Measurements from ENCODE around the gene VPS13D.

GRCh38 chr1:12487520-12487919, 257.7 kb downstream of the VPS13D start:
- TF ChIP-seq POLR2A (IDR thresholded peaks at IDR 0.05): no peak
- TF ChIP-seq CTCF (IDR thresholded peaks at IDR 0.05 in 8 of 11, conservative IDR thresholded peaks at IDR 0.05 in 3 of 11): no peak
- no peak for TF ChIP-seq POLR2AphosphoS5 (IDR thresholded peaks at IDR 0.05)
